Fibroblast of the aortic adventitia (primary cell): ENCODE data around the gene CIART. TPM values are rescaled to one million over a fixed set of nuclear protein-coding genes. Genes with fewer than 3 reads are reported as not detected.
"Not testable (repeated sequence)": the region's sequence is repeated elsewhere in the genome, so short reads cannot be mapped to it uniquely, and the experiment has no call there.

Experiments used
- DNase-seq: peaks from one replicate; pipeline ENCODE4 v3.0.0-alpha.2; 2010; ENCODE audit warnings: low read depth
- H3K4me3 ChIP-seq: 2 replicates; pipeline ENCODE4 v1.5.1; 2011; ENCODE audit warnings: low read depth, mild to moderate bottlenecking, control low read depth, low read length, moderate library complexity
- CTCF ChIP-seq: IDR thresholded peaks from 2 replicates; pipeline ENCODE4 v1.5.1; 2011; ENCODE audit warnings: mild to moderate bottlenecking, low read length, control low read depth, inconsistent platforms; ENCODE audit not compliant: insufficient read depth
- small RNA-seq: library from RNA; depleted of rRNA; stranded (forward); fragments of <200 nt; gene quantifications from one replicate; pipeline ENCODE3, GENCODE V24; 2012
- total RNA-seq: library from RNA; depleted of rRNA; stranded (reverse); fragments of >200 nt; gene quantifications from 2 replicates; pipeline ENCODE4 v1.2.3, GENCODE V29; 2012; ENCODE audit warnings: low replicate concordance

CIART gene
- total RNA-seq, 1 donor, result 26.8 TPM

GRCh38 chr1:150309758-150310508, 27.6 kb downstream of the CIART start:
- TF ChIP-seq CTCF, result no peak
- no peak overlapping the region for H3K4me3 ChIP-seq
- no peak for DNase-seq

DNA sequence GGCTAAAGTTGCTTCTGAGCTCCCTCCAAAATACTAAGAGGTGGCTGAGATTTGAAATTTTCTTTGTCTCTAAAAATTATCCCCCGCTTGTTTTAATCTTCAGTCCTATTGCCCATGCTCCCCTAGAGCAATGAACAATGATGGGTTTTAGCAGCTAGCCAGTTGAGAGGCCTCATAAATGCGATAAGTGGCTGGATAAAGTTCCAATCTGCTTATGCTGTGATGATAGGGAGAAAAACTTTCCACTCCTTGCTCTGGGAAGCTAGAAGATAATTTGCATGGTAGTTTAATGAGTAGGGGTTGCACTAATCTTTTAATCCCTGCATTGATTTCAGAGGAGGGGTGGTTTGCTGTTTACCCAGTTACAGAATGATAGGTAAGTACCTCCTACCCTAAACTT, 29.4 kb downstream of the CIART start:
- H3K4me3 ChIP-seq, result no peak overlapping the region
- no peak for TF ChIP-seq CTCF
- DNase-seq, result no peak

DNA sequence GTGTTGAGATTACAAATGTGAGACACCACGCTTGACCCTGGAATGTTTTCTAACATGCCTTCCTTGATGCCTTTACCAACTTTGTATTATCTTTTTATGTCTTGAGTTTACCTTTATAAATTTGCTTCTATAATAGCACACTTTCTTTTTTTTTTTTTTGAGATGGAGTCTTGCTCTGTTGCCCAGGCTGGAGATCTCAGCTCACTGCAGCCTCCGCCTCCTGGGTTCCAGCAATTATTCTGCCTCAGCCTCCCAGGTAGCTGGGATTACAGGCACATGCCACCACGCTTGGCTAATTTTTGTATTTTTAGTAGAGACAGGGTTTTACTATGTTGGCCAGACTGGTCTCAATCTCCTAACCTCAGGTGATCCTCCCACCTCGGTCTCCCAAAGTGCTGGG, 32.3 kb downstream of the CIART start:
- not testable (repeated sequence) for H3K4me3 ChIP-seq, DNase-seq

DNA sequence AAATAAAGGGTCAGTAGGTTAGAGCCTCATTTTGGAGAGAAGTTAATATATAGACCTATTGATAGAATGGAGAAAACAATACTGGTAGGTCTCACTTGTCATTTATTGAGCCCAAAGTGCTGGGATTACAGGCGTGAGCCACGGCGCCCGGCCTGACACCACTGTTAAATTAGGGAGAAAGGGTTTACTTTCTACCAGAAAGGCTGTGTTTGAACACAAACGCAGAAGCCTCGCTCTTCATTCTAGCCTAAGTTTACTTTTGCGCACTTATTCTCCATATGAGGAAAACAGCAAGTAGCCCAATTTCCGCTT, 38.3 kb downstream of the CIART start:
- no peak for DNase-seq
- no peak for TF ChIP-seq CTCF
- H3K4me3 ChIP-seq, result peak overlapping the region; percentile 37

- H3K4me3 ChIP-seq, result peak overlapping the region; percentile 93
- DNase-seq, result no peak
- TF ChIP-seq CTCF, result no peak
These were observed 39.4 kb downstream of the CIART start for GRCh38 chr1:150321826-150322166.

DNA sequence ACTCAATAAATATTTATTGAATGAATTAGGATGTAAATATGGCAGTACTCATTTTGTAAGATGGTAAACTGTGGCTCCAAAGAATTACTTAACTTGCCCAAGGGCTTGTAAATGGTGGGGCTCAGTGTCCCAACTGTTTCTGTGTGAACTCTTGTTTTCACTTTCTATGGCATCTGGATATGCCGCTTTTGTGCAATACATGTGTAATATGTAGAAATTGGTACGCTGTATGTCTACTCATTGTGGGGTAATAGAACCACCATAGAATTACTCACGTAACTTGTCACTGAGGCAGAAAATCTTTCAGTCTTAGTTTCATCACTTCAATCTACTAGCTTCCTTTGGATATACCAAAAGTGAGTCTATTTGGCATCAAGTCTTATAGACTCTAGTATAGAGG, 40.0 kb downstream of the CIART start:
- peak; percentile 25 for DNase-seq
- peak overlapping the region; percentile 93 for H3K4me3 ChIP-seq
- TF ChIP-seq CTCF, result no peak

DNA sequence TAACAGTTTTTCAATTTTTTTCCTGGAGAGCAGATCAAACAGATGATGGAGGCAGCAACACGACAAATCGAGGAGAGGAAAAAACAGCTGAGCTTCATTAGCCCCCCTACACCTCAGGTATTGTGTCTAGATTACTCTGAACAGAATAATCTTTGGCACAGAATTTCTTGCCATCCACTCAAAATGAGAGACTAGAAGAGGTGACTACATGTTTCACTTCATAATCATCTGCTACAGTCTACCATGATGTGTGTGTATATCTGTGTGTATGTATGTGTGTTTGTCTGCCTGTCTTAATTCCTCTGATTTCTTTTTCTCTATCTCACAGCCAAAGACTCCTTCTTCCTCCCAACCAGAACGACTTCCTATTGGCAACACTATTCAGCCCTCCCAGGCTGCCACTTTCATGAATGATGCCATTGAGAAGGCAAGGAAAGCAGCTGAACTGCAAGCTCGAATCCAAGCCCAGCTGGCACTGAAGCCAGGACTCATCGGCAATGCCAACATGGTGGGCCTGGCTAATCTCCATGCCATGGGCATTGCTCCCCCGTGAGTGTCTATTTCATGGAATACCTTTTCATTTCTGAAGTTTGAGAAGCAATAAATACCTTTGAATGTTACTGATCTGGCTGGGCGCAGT, 50.4 kb downstream of the CIART start:
- TF ChIP-seq CTCF, result no peak
- DNase-seq, result no peak
- no peak overlapping the region for H3K4me3 ChIP-seq

Small RNA genes lying within 50 kb of the gene (small RNA-seq; reads per million reads assigned to genes)
- 7.8 reads per million, percentile 92 among the genes with 10 or more reads in this experiment for gene RNU2-17P

Other genes with a start within 250 kb of the CIART start
- gene VPS45, start 214.8 kb upstream of the CIART start, total RNA-seq, result 26.0 and 47.8 TPM in 2 replicates
- gene PLEKHO1, start 132.6 kb upstream of the CIART start, total RNA-seq, result 27.7 and 43.6 TPM in 2 replicates
- 35.1 and 52.1 TPM in 2 replicates for gene ANP32E, start 46.4 kb upstream of the CIART start, total RNA-seq
- not detected in 2 replicates for gene CA14, start 24.8 kb upstream of the CIART start, total RNA-seq
- gene APH1A, start 13.5 kb upstream of the CIART start, total RNA-seq, result 83.5 and 110 TPM in 2 replicates
- gene C1orf54, start 9.8 kb upstream of the CIART start, total RNA-seq, result 33.3 and 76.5 TPM in 2 replicates
- 15.8 and 40.2 TPM in 2 replicates for gene MRPS21, start 11.3 kb downstream of the CIART start, total RNA-seq
- gene PRPF3, start 39.0 kb downstream of the CIART start, total RNA-seq, result 42.5 and 47.8 TPM in 2 replicates
- gene RPRD2, start 81.6 kb downstream of the CIART start, total RNA-seq, result 12.2 and 19.3 TPM in 2 replicates
- 9.8 and 15.9 TPM in 2 replicates for gene TARS2, start 204.9 kb downstream of the CIART start, total RNA-seq
- gene ECM1, start 225.6 kb downstream of the CIART start, total RNA-seq, result 8.0 and 45.2 TPM in 2 replicates
- not detected in 2 replicates for gene FALEC, start 233.2 kb downstream of the CIART start, total RNA-seq